GM12878 (cell line): ENCODE measurements around the gene TRABD2B. TPM values are rescaled to one million over a fixed set of nuclear protein-coding genes. Genes with fewer than 3 reads are reported as not detected.

ENCODE experiments used
- ATAC-seq: fragments of 200-7000 bp; cut with Tn5 transposase; 3 replicates; pipeline ENCODE4 v1.9.1; 2020; ENCODE audit warnings: mild to moderate bottlenecking, moderate library complexity
- BruUV-seq: library from RNA; stranded (reverse); fragments of 400-500 nt; replicated peaks from 2 replicates; lab custom pipeline; 2021; lab: Mats Ljungman, UMichigan
- CTCF ChIA-PET: fragments of 300-600 bp; sonication (Branson Sonifier 250); formaldehyde crosslinking; extraction: SDS; loops from one replicate; lab custom pipeline; 2021; ENCODE audit warnings: inconsistent platforms; lab: Yijun Ruan, JAX
- POLR2A ChIA-PET: fragments of 350-600 bp; formaldehyde crosslinking; extraction: SDS; loops from one replicate; lab custom pipeline; 2021; ENCODE audit warnings: inconsistent platforms; lab: Charles Lee
- RAD21 ChIA-PET: fragments of 300-600 bp; sonication (Branson Sonifier 250); formaldehyde crosslinking; loops from one replicate; lab custom pipeline; 2023; ENCODE audit warnings: antibody characterized with exemption; ENCODE audit not compliant: unreplicated experiment; lab: Charles Lee
- SMC1A ChIA-PET: fragments of 300-600 bp; sonication (Branson Sonifier 250); formaldehyde crosslinking; loops from one replicate; lab custom pipeline; 2023; ENCODE audit not compliant: unreplicated experiment, uncharacterized antibody; lab: Charles Lee
- DNase-seq: peaks from one replicate; pipeline ENCODE4 v3.0.0-alpha.2; 2011; ENCODE audit warnings: low read depth, low spot score
- FAIRE-seq: peaks from 3 replicates; lab custom pipeline; 2011; peaks lifted over from hg19 to GRCh38; lab: Jason Lieb, UNC
- H2AFZ ChIP-seq: 2 replicates; pipeline ENCODE4 v1.6.0; 2011; ENCODE audit warnings: low read depth, low read length, control low read depth; ENCODE audit not compliant: control insufficient read depth
- H3K27ac ChIP-seq: 2 replicates; pipeline ENCODE4 v1.5.1; 2011; ENCODE audit warnings: control low read depth; ENCODE audit not compliant: control insufficient read depth, insufficient read depth
- H3K27me3 ChIP-seq, 2 experiments: replicated peaks in 1 of 2; 2 replicates each; pipeline versions ENCODE4 v1.6.0 to v1.6.1; 2011; ENCODE audit warnings: low read length in 1 of 2; ENCODE audit not compliant: control insufficient read depth in 2 of 2, insufficient read depth in 2 of 2
- H3K36me3 ChIP-seq, 2 experiments: 2 replicates each; pipeline ENCODE4 v1.5.1; 2011; ENCODE audit warnings: low read length in 1 of 2; ENCODE audit not compliant: control insufficient read depth in 2 of 2, insufficient read depth in 2 of 2
- H3K4me1 ChIP-seq: 2 replicates; pipeline ENCODE4 v1.6.1; 2011; ENCODE audit warnings: mild to moderate bottlenecking, low read length, moderate library complexity, mixed read lengths; ENCODE audit not compliant: control insufficient read depth, insufficient read depth
- H3K4me2 ChIP-seq: 2 replicates; pipeline ENCODE4 v1.6.0; 2011; ENCODE audit warnings: control low read depth; ENCODE audit not compliant: control insufficient read depth, insufficient read depth
- H3K4me3 ChIP-seq: fragments of 200-600 bp; sonication (generic); 2 replicates; pipeline ENCODE4 v1.5.1; 2016
- H3K79me2 ChIP-seq: 2 replicates; pipeline ENCODE4 v1.6.0; 2011; ENCODE audit warnings: low read length; ENCODE audit not compliant: control insufficient read depth, insufficient read depth
- H3K9ac ChIP-seq: 2 replicates; pipeline ENCODE4 v1.8.0; 2011; ENCODE audit warnings: low read length, control low read depth, mixed read lengths; ENCODE audit not compliant: control insufficient read depth, insufficient read depth
- H3K9me3 ChIP-seq: replicated peaks from 3 replicates; pipeline ENCODE4 v1.5.1; 2011; ENCODE audit warnings: mild to moderate bottlenecking, low read length; ENCODE audit not compliant: control insufficient read depth, insufficient read depth
- H4K20me1 ChIP-seq: 2 replicates; pipeline ENCODE4 v1.6.0; 2011; ENCODE audit not compliant: control insufficient read depth, insufficient read depth
- CEBPB ChIP-seq, 2 experiments: fragments of 150-350 bp in 1 of 2; IDR thresholded peaks; 2 replicates each; pipeline ENCODE4 v1.6.1; 2012 to 2014; ENCODE audit warnings: low read depth in 2 of 2, low read length in 2 of 2, borderline replicate concordance in 1 of 2, inconsistent platforms in 1 of 2
- ETV6 ChIP-seq, 2 experiments: fragments of 450-650 bp in 1 of 2; IDR thresholded peaks in 1 of 2; conservative IDR thresholded peaks in 1 of 2; 2 replicates each; pipeline ENCODE4 v1.6.1; 2014; ENCODE audit warnings: antibody characterized with exemption in 1 of 2, borderline replicate concordance in 1 of 2, low read depth in 1 of 2, mild to moderate bottlenecking in 1 of 2, moderate library complexity in 1 of 2
- FOS ChIP-seq: IDR thresholded peaks from 3 replicates; pipeline ENCODE4 v1.6.1; 2011; ENCODE audit warnings: borderline replicate concordance; ENCODE audit not compliant: insufficient read length; ENCODE audit errors: extremely low read depth
- IRF3 ChIP-seq: fragments of 450-650 bp; IDR thresholded peaks from 2 replicates; pipeline ENCODE4 v1.6.1; 2014; ENCODE audit warnings: mild to moderate bottlenecking
- MEF2A ChIP-seq: IDR thresholded peaks from 2 replicates; pipeline ENCODE4 v1.6.1; 2011; ENCODE audit warnings: low read depth, mild to moderate bottlenecking, low read length, moderate library complexity; ENCODE audit not compliant: insufficient read depth
- MYB ChIP-seq: fragments of 150-350 bp; IDR thresholded peaks from 2 replicates; pipeline ENCODE4 v1.6.1; 2014; ENCODE audit warnings: mild to moderate bottlenecking, low read depth, low read length, borderline replicate concordance
- PRDM15 ChIP-seq: fragments of 450-650 bp; formaldehyde crosslinking; IDR thresholded peaks from 2 replicates; pipeline ENCODE4 v1.4.0; 2020; ENCODE audit warnings: mild to moderate bottlenecking, moderate library complexity
- SIX5 ChIP-seq: IDR thresholded peaks from 2 replicates; pipeline ENCODE4 v1.6.1; 2011; ENCODE audit warnings: mild to moderate bottlenecking, low read depth, low read length, moderate library complexity; ENCODE audit not compliant: severe bottlenecking
- SUPT20H ChIP-seq: IDR thresholded peaks from 2 replicates; pipeline ENCODE4 v1.6.1; 2011; ENCODE audit warnings: low read depth, mild to moderate bottlenecking, low read length, moderate library complexity, borderline replicate concordance; ENCODE audit not compliant: control insufficient read depth
- ZNF217 ChIP-seq: fragments of 450-650 bp; IDR thresholded peaks from 2 replicates; pipeline ENCODE4 v1.6.1; 2017; ENCODE audit warnings: antibody characterized with exemption, mild to moderate bottlenecking
- WGBS: methylation state at CpG from one replicate; pipeline ENCODE4 v1.1.6; 2016; ENCODE audit warnings: low lambda C conversion rate; ENCODE audit not compliant: insufficient replicate concordance, insufficient coverage; ENCODE audit errors: missing lambda C conversion rate; 5-methylcytosine and 5-hydroxymethylcytosine counted together
- in situ Hi-C: fragments of 300-500 bp; cut with MboI; formaldehyde crosslinking; loops from 9 replicates; pipeline ENCODE4 v1.14.3; 2018; ENCODE audit warnings: mixed read lengths
- intact Hi-C: fragments of 100-400 bp; cut with micrococcal nuclease; formaldehyde crosslinking; loops from one replicate; pipeline ENCODE4 v1.14.2; 2022; ENCODE audit not compliant: unreplicated experiment
- polyA plus RNA-seq, 11 experiments: library from polyadenylated mRNA; depleted of rRNA in 4 of 11; unstranded in 6 of 11; stranded (reverse) in 5 of 11; fragments of >200 nt; fragmentation: Nextera tagmentation in 4 of 11; fragmentation: Illumina TruSeq in 1 of 11; extraction: Ambion mirVana in 4 of 11; extraction: Trizol in 1 of 11; gene quantifications; 1 replicate in 1 of 11; 2 replicates in 10 of 11; pipeline versions ENCODE4 v1.2.1 to v1.2.3, GENCODE V29; 2011 to 2016; ENCODE audit warnings: inconsistent platforms in 2 of 11, missing spikeins in 2 of 11, low read depth in 1 of 11
- total RNA-seq, 4 experiments: library from RNA; depleted of rRNA in 3 of 4; stranded (reverse); fragments of >200 nt in 3 of 4; fragmentation: Illumina TruSeq in 1 of 4; extraction: Trizol in 1 of 4; gene quantifications; 2 replicates each; pipeline versions ENCODE4 v1.2.1 to v1.2.3, GENCODE V29; 2013 to 2021

TRABD2B gene
- total and polyA plus RNA-seq, 10 of the 15 experiments (the other 5 are each of a cell fraction or from before 2014, with no cell fraction given), result not detected

- H3K4me2 ChIP-seq, result no peak overlapping the region
- no peak overlapping the region for H3K4me3 ChIP-seq
- H3K27ac ChIP-seq, result no peak overlapping the region
- ChIA-PET POLR2A (no interaction called here), RAD21 (no interaction called here), CTCF (no interaction called here), SMC1A (no interaction called here)
- H2AFZ ChIP-seq, result no peak overlapping the region
- no TSS peak for BruUV-seq
- in situ Hi-C loops (no loop called here), intact Hi-C loops (no loop called here)
- no peaks in the 10 kb centered on the region for H3K9me3 ChIP-seq
- FAIRE-seq (no peak), ATAC-seq (no peak), DNase-seq (no peak)
- H3K36me3 ChIP-seq, result no peaks in the 10 kb centered on the region; a peak in 1 of 4 replicates
- no peaks in the 10 kb centered on the region for H3K27me3 ChIP-seq
- no peaks in the 10 kb centered on the region for H3K79me2 ChIP-seq
- H3K9ac ChIP-seq, result no peak overlapping the region
- WGBS, result 19% methylated on average over 2 of the region's 2 CpGs
- no peaks in the 10 kb centered on the region for H3K4me1 ChIP-seq
- TF ChIP-seq PRDM15 (no peak), CEBPB (IDR thresholded peaks at IDR 0.05; ENCODE audit: borderline replicate concordance in 1 of 2, low read depth in 2 of 2, low read length in 2 of 2) (no peak), MYB (no peak), ZNF217 (no peak), SIX5 (no peak), IRF3 (no peak), MEF2A (no peak), ETV6 (conservative IDR thresholded peaks at IDR 0.05 in 1 of 2, IDR thresholded peaks at IDR 0.05 in 1 of 2; ENCODE audit: borderline replicate concordance in 1 of 2, low read depth in 1 of 2) (no peak), FOS (no peak), SUPT20H (no peak)
- H4K20me1 ChIP-seq, result no peaks in the 10 kb centered on the region
Measured at GRCh38 chr1:47971385-47972160, 25.6 kb downstream of the TRABD2B start.
